Spinal cord (tissue), 10 donors: ENCODE measurements around the gene KLK13. TPM values are rescaled to one million over a fixed set of nuclear protein-coding genes. Genes with fewer than 3 reads are reported as not detected.

Experiments used
- DNase-seq, 6 donors: peaks; one replicate each; pipeline versions ENCODE4 v3.0.0 to v3.0.0-alpha.2; 2013 to 2015; ENCODE audit warnings: low spot score in 6 of 6, low read depth in 4 of 6
- H3K27ac ChIP-seq: one replicate; pipeline ENCODE4 v1.5.1; 2013; ENCODE audit warnings: low read depth, low read length, control low read depth
- H3K27me3 ChIP-seq: one replicate; pipeline ENCODE4 v1.6.1; 2013; ENCODE audit warnings: low read length; ENCODE audit not compliant: control insufficient read depth, insufficient read depth
- H3K36me3 ChIP-seq: one replicate; pipeline ENCODE4 v1.6.1; 2013; ENCODE audit warnings: low read length; ENCODE audit not compliant: control insufficient read depth, insufficient read depth
- H3K4me1 ChIP-seq: one replicate; pipeline ENCODE4 v1.6.1; 2013; ENCODE audit warnings: low read length; ENCODE audit not compliant: control insufficient read depth, insufficient read depth
- H3K4me3 ChIP-seq: one replicate; pipeline ENCODE4 v1.5.1; 2013; ENCODE audit warnings: low read depth, low read length, control low read depth
- H3K9me3 ChIP-seq: one replicate; pipeline ENCODE4 v1.6.1; 2013; ENCODE audit warnings: low read length; ENCODE audit not compliant: control insufficient read depth, insufficient read depth
- WGBS: methylation state at CpG from one replicate; pipeline ENCODE4 v1.1.5; 2013; ENCODE audit warnings: missing lambda C conversion rate; ENCODE audit not compliant: insufficient coverage; 5-methylcytosine and 5-hydroxymethylcytosine counted together
- polyA plus RNA-seq, 2 donors: library from polyadenylated mRNA; unstranded; fragments of 120-200 nt; gene quantifications; one replicate each; pipeline ENCODE4 v1.2.1, GENCODE V29; 2013; ENCODE audit not compliant: insufficient read length in 2 of 2
- total RNA-seq, 2 donors: library from RNA; depleted of rRNA in 1 of 2; stranded (reverse); fragments of 120-200 nt in 1 of 2; fragments of >200 nt in 1 of 2; gene quantifications; one replicate each; pipeline versions ENCODE4 v1.2.3 to v1.2.4, GENCODE V29; 2013 to 2014
- donor health status: healthy.

KLK13 gene
- total and polyA plus RNA-seq, 4 donors: 0.50 to 1.2 (median 0.65) TPM; not detected in 1

GRCh38 chr19:51093101-51093500 lies 28.2 kb upstream of the KLK13 start:
- peaks cover 10% of the 10 kb centered on the region for H3K36me3 ChIP-seq
- H3K27ac ChIP-seq: no peak overlapping the region
- no peak overlapping the region for H3K4me3 ChIP-seq
- WGBS: 40% methylated on average over 1 of the region's 8 CpGs
- peaks cover 18% of the 10 kb centered on the region for H3K4me1 ChIP-seq
- no peak for DNase-seq
- no peaks in the 10 kb centered on the region for H3K9me3 ChIP-seq
- no peaks in the 10 kb centered on the region for H3K27me3 ChIP-seq

GRCh38 chr19:51091895-51092873 lies 27.3 kb upstream of the KLK13 start:
- Histone ChIP-seq H3K9me3 (no peaks in the 10 kb centered on the region), H3K27me3 (no peaks in the 10 kb centered on the region), H3K27ac (no peak overlapping the region), H3K36me3 (peaks cover 6% of the 10 kb centered on the region), H3K4me3 (no peak overlapping the region), H3K4me1 (peaks cover 14% of the 10 kb centered on the region)
- 60% methylated on average over 11 of the region's 16 CpGs for WGBS
- no peak for DNase-seq

GRCh38 chr19:51091126-51091525 lies 26.2 kb upstream of the KLK13 start:
- no peaks in the 10 kb centered on the region for H3K27me3 ChIP-seq
- H3K4me3 ChIP-seq: no peak overlapping the region
- no peak for DNase-seq
- peaks cover 14% of the 10 kb centered on the region for H3K4me1 ChIP-seq
- H3K27ac ChIP-seq: no peak overlapping the region
- 68% methylated on average over 7 of the region's 10 CpGs for WGBS
- H3K9me3 ChIP-seq: no peaks in the 10 kb centered on the region
- peaks cover 10% of the 10 kb centered on the region for H3K36me3 ChIP-seq

- H3K9me3 ChIP-seq: no peaks in the 10 kb centered on the region
- no peaks in the 10 kb centered on the region for H3K27me3 ChIP-seq
- H3K36me3 ChIP-seq: peaks cover 11% of the 10 kb centered on the region
- H3K4me3 ChIP-seq: no peak overlapping the region
- 89% methylated on average over 4 of the region's 8 CpGs for WGBS
- no peak overlapping the region for H3K27ac ChIP-seq
- peaks cover 14% of the 10 kb centered on the region for H3K4me1 ChIP-seq
- DNase-seq: no peak
These were observed 25.6 kb upstream of the KLK13 start for GRCh38 chr19:51090471-51090870.

- no peak for DNase-seq
- no peaks in the 10 kb centered on the region for H3K27me3 ChIP-seq
- peaks cover 11% of the 10 kb centered on the region for H3K4me1 ChIP-seq
- H3K27ac ChIP-seq: no peak overlapping the region
- WGBS: 93% methylated on average over 16 of the region's 17 CpGs
- H3K36me3 ChIP-seq: peaks cover 11% of the 10 kb centered on the region
- no peaks in the 10 kb centered on the region for H3K9me3 ChIP-seq
- H3K4me3 ChIP-seq: no peak overlapping the region
These were observed 24.9 kb upstream of the KLK13 start for GRCh38 chr19:51089786-51090185.

- no peak overlapping the region for H3K4me3 ChIP-seq
- H3K36me3 ChIP-seq: peaks cover 5% of the 10 kb centered on the region
- no peaks in the 10 kb centered on the region for H3K27me3 ChIP-seq
- H3K27ac ChIP-seq: no peak overlapping the region
- no peaks in the 10 kb centered on the region for H3K9me3 ChIP-seq
- no peaks in the 10 kb centered on the region for H3K4me1 ChIP-seq
- no peak for DNase-seq
- WGBS: 87% methylated on average over 18 of the region's 18 CpGs
These were observed 21.4 kb upstream of the KLK13 start for GRCh38 chr19:51086153-51086850.

- Histone ChIP-seq H3K4me1 (no peaks in the 10 kb centered on the region), H3K27ac (no peak overlapping the region), H3K4me3 (no peak overlapping the region), H3K27me3 (no peaks in the 10 kb centered on the region), H3K9me3 (no peaks in the 10 kb centered on the region), H3K36me3 (peaks cover 6% of the 10 kb centered on the region)
- WGBS: 83% methylated on average over 6 of the region's 7 CpGs
- no peak for DNase-seq
These were observed 19.6 kb upstream of the KLK13 start for GRCh38 chr19:51084505-51084904.

GRCh38 chr19:51083783-51084182 lies 18.9 kb upstream of the KLK13 start:
- no peak overlapping the region for H3K27ac ChIP-seq
- H3K4me1 ChIP-seq: no peaks in the 10 kb centered on the region
- no peak overlapping the region for H3K4me3 ChIP-seq
- no peaks in the 10 kb centered on the region for H3K9me3 ChIP-seq
- 65% methylated on average over 9 of the region's 14 CpGs for WGBS
- H3K27me3 ChIP-seq: no peaks in the 10 kb centered on the region
- peaks cover 7% of the 10 kb centered on the region for H3K36me3 ChIP-seq
- DNase-seq: no peak

GRCh38 chr19:51083181-51083580 lies 18.3 kb upstream of the KLK13 start:
- WGBS: 41% methylated on average over 4 of the region's 4 CpGs
- no peak overlapping the region for H3K27ac ChIP-seq
- no peak for DNase-seq
- no peaks in the 10 kb centered on the region for H3K4me1 ChIP-seq
- no peak overlapping the region for H3K4me3 ChIP-seq
- H3K27me3 ChIP-seq: no peaks in the 10 kb centered on the region
- H3K9me3 ChIP-seq: no peaks in the 10 kb centered on the region
- peaks cover 7% of the 10 kb centered on the region for H3K36me3 ChIP-seq
